ENCODE measurements around the gene CDK3.
A peak's percentile ranks its signal among the peaks of the same experiment; 100 is the strongest.
"Not testable (repeated sequence)": the region's sequence is repeated elsewhere in the genome, so short reads cannot be mapped to it uniquely, and the experiment has no call there.

CDK3 gene

GRCh38 chr17:76036497-76037261 lies 36.0 kb downstream of the CDK3 start:
- no peak for DNase-seq

DNA sequence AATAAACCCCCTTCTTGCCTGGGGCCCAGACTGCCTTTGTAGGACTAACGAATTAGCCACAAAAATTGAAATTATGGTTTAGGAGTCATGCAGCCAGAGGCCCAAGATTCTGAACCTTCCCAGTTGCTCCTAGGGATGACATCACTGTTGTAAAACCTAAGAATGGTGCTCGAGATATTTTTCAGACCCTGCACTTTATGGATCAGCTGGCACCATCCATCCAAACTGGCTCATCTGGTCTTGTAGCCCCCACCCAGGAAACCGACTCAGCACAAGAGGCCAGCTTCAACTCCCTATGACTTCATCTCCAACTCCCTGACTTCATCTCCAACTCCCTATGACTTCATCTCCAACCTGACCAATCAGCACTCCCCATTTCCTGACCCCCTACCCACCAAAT lies 37.4 kb downstream of the CDK3 start:
- no peak for DNase-seq

- no peak for DNase-seq
These were observed 38.5 kb downstream of the CDK3 start for GRCh38 chr17:76039121-76039520.

- no peak for DNase-seq
These were observed 39.7 kb downstream of the CDK3 start for GRCh38 chr17:76040376-76040775.

GRCh38 chr17:76042868-76043267 lies 42.2 kb downstream of the CDK3 start:
- DNase-seq: not testable (repeated sequence)

DNA sequence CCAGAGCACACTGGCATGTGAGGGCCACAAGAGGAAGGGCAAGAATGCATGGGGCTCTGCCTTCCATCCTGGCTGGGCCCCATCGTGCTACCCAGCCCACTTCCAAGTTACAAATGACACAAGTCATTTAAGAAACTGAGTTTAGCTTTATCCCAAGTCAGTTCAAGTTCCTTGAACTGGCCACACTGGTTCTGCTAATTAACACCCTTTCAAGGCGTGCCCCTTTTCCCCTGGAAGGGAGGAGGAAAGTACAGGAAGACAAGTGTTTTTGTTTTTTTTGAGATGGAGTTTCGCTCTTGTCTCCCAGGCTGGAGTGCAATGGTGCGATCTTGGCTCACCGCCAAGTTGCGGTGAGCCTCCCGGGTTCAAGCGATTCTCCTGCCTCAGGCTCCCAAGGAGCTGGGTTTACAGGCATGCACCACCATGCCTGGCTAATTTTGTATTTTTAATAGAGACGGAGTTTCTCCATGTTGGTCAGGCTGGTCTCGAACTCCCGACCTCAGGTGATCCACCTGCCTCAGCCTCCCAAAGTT lies 43.9 kb downstream of the CDK3 start:
- DNase-seq: not testable (repeated sequence)

DNA sequence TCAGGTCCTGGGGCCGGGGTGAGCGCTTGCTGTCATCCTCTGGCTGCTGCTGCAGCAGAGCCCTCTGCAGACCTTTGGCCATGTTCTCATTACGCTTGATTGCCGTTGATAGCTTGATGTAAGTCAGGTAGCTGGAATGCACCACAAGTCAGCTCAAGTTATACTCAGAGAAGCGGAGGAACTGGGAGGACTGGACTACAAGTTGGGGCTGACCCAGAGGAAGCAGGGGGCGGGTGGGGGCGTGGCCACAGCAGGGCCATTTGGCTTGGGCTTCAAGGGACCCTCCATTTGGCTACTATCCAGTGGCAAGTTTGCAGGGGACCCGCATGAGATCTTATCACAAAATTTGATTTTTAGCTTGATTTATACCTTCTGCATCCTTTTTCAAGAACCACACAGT lies 45.4 kb downstream of the CDK3 start:
- DNase-seq: no peak

- no peak for DNase-seq
These were observed 47.5 kb downstream of the CDK3 start for GRCh38 chr17:76048025-76048605.

GRCh38 chr17:76048711-76049110 lies 48.1 kb downstream of the CDK3 start:
- no peak for DNase-seq

DNA sequence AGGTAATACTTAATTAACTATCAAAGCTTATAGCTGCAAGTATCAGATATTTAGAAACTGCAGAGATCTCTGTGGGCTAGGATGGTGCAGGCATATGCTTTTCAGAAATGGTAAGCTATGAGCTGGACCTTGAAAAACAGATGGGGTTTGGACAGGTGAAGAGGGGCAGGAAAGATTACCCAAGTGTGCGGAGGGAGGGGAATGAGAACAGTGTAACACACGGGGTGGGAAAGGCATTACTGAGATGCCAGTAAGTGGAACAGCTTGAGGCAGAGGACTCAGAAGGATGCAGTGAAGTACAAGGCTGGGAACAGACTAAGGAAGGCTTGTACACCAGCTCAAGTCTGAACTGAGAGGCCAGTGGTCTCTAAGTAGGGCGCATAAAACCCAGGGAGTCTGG lies 48.6 kb downstream of the CDK3 start:
- DNase-seq: no peak

GRCh38 chr17:76049836-76050537 lies 49.3 kb downstream of the CDK3 start:
- no peak for DNase-seq

- no peak for DNase-seq
These were observed 50.1 kb downstream of the CDK3 start for GRCh38 chr17:76050538-76051467.

DNA sequence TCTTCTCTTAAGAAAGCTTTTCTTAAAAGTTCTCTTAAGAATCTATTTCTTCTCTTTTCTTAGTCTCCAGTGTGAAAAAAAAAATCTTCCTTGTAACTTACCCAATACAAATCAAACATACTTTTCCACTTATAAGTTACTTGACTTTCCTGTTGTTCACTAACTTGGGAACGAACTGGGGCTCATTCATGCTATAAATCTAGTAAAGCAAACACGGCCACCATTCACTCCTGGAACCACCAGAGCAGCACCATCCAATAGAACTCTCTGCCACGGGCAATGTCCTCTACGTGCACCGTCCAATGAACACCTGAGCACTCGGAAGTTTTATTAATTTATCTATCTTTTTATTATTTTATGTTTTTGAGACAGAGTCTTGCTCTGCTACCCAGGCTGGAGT lies 50.9 kb downstream of the CDK3 start:
- DNase-seq: no peak

DNA sequence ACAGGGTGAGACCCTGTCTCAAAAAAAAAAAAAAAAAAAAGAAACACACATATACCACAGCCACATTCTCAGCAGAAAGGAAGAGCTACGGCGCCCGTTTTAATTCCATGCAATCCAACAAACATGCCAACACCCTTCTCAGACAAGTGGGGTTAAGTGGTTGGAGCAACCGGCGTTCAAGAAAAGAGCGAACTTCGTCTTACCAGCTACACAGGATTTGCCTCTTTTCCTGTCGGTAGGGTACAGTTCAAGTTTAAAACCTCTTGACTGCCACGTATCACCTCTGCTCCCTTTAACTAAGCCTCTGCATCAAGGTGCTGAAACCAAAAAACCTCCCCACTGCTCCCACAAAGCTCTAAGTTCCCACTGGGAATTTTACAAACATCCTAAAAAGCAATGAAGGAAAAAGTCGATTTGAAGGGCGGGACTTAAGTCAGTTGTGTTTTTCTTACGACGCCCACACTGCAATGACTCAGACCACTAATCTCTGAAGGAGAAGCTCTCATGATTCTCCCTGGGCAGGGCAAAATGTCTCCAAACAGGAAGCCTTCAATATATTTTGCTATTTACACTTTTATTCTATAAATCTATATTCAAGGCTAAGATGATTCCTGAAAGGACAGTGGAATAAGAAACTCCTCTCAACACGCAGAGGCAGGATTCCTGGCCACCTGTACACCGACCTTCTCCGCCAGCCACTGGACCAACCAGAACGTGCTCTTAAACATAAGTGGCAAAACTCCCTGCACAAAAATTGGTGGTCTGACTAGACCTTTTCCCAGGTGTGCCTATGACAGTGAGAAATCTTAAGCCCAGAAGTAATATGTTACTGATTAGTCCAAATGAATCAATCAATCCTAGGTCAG lies 52.8 kb downstream of the CDK3 start:
- peak in 3 of 56 donors; percentile 7 to 48 (median 7) for DNase-seq

- DNase-seq: no peak
These were observed 53.4 kb downstream of the CDK3 start for GRCh38 chr17:76054112-76054476.

Data from nucleus accumbens (tissue), 56 donors.